Activated T-helper 17 cell treated with anti-CD3 and anti-CD28 coated beads, Interleukin-2, amount 50 U/mL, for 72 hours (primary cell): ENCODE results near the gene PIEZO2. TPM values are rescaled to one million over a fixed set of nuclear protein-coding genes. Genes with fewer than 3 reads are reported as not detected.

Experiments
- ATAC-seq: fragments of 150-1000 bp; cut with Tn5 transposase; replicated peaks from 2 replicates; pipeline ENCODE4 v1.10.0; 2021; ENCODE audit warnings: mild to moderate bottlenecking, moderate library complexity
- H3K27ac Mint-ChIP-seq: one replicate; pipeline ENCODE4 v1.8.0; 2022; ENCODE audit warnings: mixed read lengths
- H3K27me3 Mint-ChIP-seq: one replicate; pipeline ENCODE4 v1.8.0; 2022; ENCODE audit warnings: mixed read lengths
- H3K36me3 Mint-ChIP-seq: one replicate; pipeline ENCODE4 v1.8.0; 2022; ENCODE audit warnings: low read depth, mild to moderate bottlenecking, mixed read lengths
- H3K4me1 Mint-ChIP-seq: one replicate; pipeline ENCODE4 v1.8.0; 2022; ENCODE audit warnings: mixed read lengths
- H3K4me3 Mint-ChIP-seq: one replicate; pipeline ENCODE4 v1.8.0; 2022; ENCODE audit warnings: mild to moderate bottlenecking, mixed read lengths
- H3K9me3 Mint-ChIP-seq: one replicate; pipeline ENCODE4 v1.8.0; 2022; ENCODE audit warnings: mixed read lengths
- total RNA-seq, 2 donors: library from RNA; stranded (reverse); gene quantifications; one replicate each; pipeline ENCODE4 v1.2.3, GENCODE V29; 2022

Gene PIEZO2
- total RNA-seq, 2 donors from 2014 or later = not detected

DNA sequence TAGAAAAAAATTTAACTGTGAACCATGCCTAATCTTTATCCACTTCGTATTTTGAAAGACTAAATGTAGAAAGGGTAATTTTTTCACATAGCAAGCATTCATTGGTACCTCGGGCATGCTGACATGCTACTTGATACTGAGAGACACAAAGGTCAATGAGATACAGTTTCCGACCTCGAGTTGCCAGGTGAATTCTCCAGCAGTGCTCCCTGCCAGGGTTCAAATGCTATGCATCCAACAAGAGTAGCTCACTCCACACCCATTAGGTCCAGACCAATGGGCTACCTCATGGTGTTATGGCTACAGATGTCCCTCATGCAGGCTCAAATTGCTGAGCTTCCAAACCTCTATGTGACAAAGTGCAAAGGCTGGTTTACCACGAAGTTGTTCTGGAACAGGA lies 305.8 kb downstream of the PIEZO2 start:
- Mint-ChIP-seq H3K27ac (no peak overlapping the region), H3K4me3 (no peak overlapping the region), H3K27me3 (peaks cover 19% of the 10 kb centered on the region), H3K9me3 (no peaks in the 10 kb centered on the region), H3K4me1 (no peaks in the 10 kb centered on the region), H3K36me3 (no peaks in the 10 kb centered on the region)
- ATAC-seq = no peak

DNA sequence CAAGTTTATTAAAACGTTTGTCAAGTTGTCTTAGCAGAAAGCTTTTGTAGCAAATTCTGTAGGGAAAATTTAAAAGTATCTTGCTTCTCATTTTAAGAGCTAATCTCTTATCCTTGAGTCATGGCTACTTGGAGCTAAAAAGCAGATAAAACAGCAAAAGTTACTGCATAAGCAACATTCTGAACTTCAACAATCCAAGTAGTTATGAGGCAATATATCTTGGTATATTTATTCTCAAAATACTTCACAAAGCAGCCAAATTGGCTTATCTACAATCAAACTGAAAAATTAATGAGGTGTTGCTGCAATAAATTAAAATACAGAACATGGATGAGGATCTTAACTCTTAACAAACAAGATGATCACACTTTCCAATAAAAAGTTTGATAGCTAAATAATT lies 306.5 kb downstream of the PIEZO2 start:
- Mint-ChIP-seq H3K4me3 (no peak overlapping the region), H3K27ac (no peak overlapping the region), H3K4me1 (no peaks in the 10 kb centered on the region), H3K36me3 (no peaks in the 10 kb centered on the region), H3K9me3 (no peaks in the 10 kb centered on the region), H3K27me3 (peaks cover 17% of the 10 kb centered on the region)
- ATAC-seq = no peak

GRCh38 chr18:10842371-10842770 lies 307.0 kb downstream of the PIEZO2 start:
- Mint-ChIP-seq H3K9me3 (no peaks in the 10 kb centered on the region), H3K36me3 (no peaks in the 10 kb centered on the region), H3K4me1 (no peaks in the 10 kb centered on the region), H3K4me3 (no peak overlapping the region), H3K27me3 (peaks cover 18% of the 10 kb centered on the region), H3K27ac (no peak overlapping the region)
- ATAC-seq = no peak

- Mint-ChIP-seq H3K9me3 (no peaks in the 10 kb centered on the region), H3K4me1 (no peaks in the 10 kb centered on the region), H3K4me3 (no peak overlapping the region), H3K27me3 (peaks cover 18% of the 10 kb centered on the region), H3K36me3 (no peaks in the 10 kb centered on the region), H3K27ac (no peak overlapping the region)
- ATAC-seq = no peak
Measured at GRCh38 chr18:10841203-10841602, 308.2 kb downstream of the PIEZO2 start.

GRCh38 chr18:10840743-10841142 lies 308.6 kb downstream of the PIEZO2 start:
- Mint-ChIP-seq H3K27me3 (peaks cover 18% of the 10 kb centered on the region), H3K4me1 (no peaks in the 10 kb centered on the region), H3K9me3 (no peaks in the 10 kb centered on the region), H3K4me3 (no peak overlapping the region), H3K36me3 (no peaks in the 10 kb centered on the region), H3K27ac (no peak overlapping the region)
- no peak for ATAC-seq

DNA sequence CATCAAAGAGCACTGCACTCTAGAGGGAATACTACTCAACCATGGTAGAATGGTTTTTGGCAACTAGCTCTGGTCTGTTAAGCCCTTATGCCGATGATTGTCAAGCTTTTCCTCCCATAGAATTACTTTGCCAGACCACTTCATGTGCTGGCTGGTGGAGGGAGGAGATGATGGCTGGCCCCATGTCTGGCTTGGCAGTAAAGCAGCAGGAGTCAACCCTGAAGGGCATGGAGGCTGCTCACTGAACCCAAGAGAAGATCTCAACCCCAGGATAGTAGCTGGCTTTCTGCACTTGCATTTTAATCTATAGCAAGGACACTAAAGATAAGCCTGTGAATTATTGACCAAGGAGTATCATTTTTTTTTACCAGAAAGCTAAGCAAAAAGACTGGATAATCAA lies 309.9 kb downstream of the PIEZO2 start:
- H3K9me3 Mint-ChIP-seq = no peaks in the 10 kb centered on the region
- no peak overlapping the region for H3K4me3 Mint-ChIP-seq
- no peak for ATAC-seq
- no peaks in the 10 kb centered on the region for H3K36me3 Mint-ChIP-seq
- H3K27me3 Mint-ChIP-seq = peaks cover 18% of the 10 kb centered on the region
- no peaks in the 10 kb centered on the region for H3K4me1 Mint-ChIP-seq
- no peak overlapping the region for H3K27ac Mint-ChIP-seq

DNA sequence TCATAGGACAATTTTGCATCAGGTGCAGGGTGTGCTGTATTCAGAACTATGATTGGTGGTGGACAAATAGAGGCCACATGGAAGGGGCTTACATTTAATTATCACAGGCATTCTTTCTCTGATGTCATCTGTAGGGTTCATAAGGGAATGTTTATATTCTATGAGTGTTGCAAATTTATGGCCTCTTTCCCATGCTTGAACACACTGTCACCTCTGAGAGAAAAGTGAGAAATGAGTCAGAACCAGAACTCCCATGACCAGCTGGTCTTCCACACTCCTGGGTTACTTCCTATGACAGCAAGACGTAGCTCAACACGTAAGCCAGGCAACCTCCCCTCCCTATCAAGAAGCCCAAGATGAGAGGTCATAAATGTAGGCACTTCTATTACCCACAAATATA lies 310.8 kb downstream of the PIEZO2 start:
- H3K9me3 Mint-ChIP-seq = no peaks in the 10 kb centered on the region
- no peak overlapping the region for H3K27ac Mint-ChIP-seq
- no peak overlapping the region for H3K4me3 Mint-ChIP-seq
- H3K4me1 Mint-ChIP-seq = no peaks in the 10 kb centered on the region
- peaks cover 18% of the 10 kb centered on the region for H3K27me3 Mint-ChIP-seq
- ATAC-seq = no peak
- no peaks in the 10 kb centered on the region for H3K36me3 Mint-ChIP-seq

- H3K4me1 Mint-ChIP-seq = no peaks in the 10 kb centered on the region
- H3K36me3 Mint-ChIP-seq = no peaks in the 10 kb centered on the region
- peaks cover 19% of the 10 kb centered on the region for H3K27me3 Mint-ChIP-seq
- no peak for ATAC-seq
- H3K4me3 Mint-ChIP-seq = no peak overlapping the region
- H3K27ac Mint-ChIP-seq = no peak overlapping the region
- H3K9me3 Mint-ChIP-seq = no peaks in the 10 kb centered on the region
Measured at GRCh38 chr18:10834128-10834815, 315.1 kb downstream of the PIEZO2 start.

- Mint-ChIP-seq H3K4me1 (no peaks in the 10 kb centered on the region), H3K36me3 (no peaks in the 10 kb centered on the region), H3K4me3 (no peak overlapping the region), H3K27ac (no peak overlapping the region), H3K27me3 (peaks cover 17% of the 10 kb centered on the region), H3K9me3 (no peaks in the 10 kb centered on the region)
- ATAC-seq = no peak
Measured at GRCh38 chr18:10833656-10834055, 315.7 kb downstream of the PIEZO2 start.

- no peak overlapping the region for H3K4me3 Mint-ChIP-seq
- H3K27me3 Mint-ChIP-seq = peaks cover 35% of the 10 kb centered on the region
- no peak for ATAC-seq
- no peak overlapping the region for H3K27ac Mint-ChIP-seq
- H3K36me3 Mint-ChIP-seq = no peaks in the 10 kb centered on the region
- H3K4me1 Mint-ChIP-seq = no peaks in the 10 kb centered on the region
- no peaks in the 10 kb centered on the region for H3K9me3 Mint-ChIP-seq
Measured at GRCh38 chr18:10826400-10826799, 323.0 kb downstream of the PIEZO2 start.

- Mint-ChIP-seq H3K4me3 (no peak overlapping the region), H3K36me3 (no peaks in the 10 kb centered on the region), H3K27me3 (peaks cover 27% of the 10 kb centered on the region), H3K4me1 (no peaks in the 10 kb centered on the region), H3K9me3 (peaks cover 9% of the 10 kb centered on the region), H3K27ac (no peak overlapping the region)
- no peak for ATAC-seq
Measured at GRCh38 chr18:10822456-10822855, 326.9 kb downstream of the PIEZO2 start.

DNA sequence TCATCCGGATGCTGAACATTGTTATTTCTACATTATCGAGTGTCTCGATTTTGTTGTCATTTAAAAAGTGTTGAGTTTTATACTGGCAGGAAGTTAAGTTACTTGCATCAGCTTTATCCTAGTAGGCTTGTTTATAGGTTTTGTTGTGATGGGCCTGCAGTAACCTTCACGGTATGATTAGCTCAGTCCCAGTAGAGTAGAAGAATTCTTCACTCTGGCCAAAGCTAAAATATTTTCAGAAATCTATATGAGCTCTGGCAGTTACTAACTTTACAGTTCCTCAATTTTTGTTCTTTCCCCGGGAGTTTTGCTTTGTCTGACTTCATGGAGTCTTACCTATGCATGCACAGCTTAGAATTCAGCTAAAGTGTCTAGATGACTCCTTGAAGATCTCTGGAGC lies 328.7 kb downstream of the PIEZO2 start:
- H3K4me3 Mint-ChIP-seq = no peak overlapping the region
- peaks cover 9% of the 10 kb centered on the region for H3K9me3 Mint-ChIP-seq
- peaks cover 20% of the 10 kb centered on the region for H3K27me3 Mint-ChIP-seq
- ATAC-seq = no peak
- H3K27ac Mint-ChIP-seq = no peak overlapping the region
- H3K4me1 Mint-ChIP-seq = no peaks in the 10 kb centered on the region
- H3K36me3 Mint-ChIP-seq = no peaks in the 10 kb centered on the region

- H3K27me3 Mint-ChIP-seq = peaks cover 13% of the 10 kb centered on the region
- no peak overlapping the region for H3K4me3 Mint-ChIP-seq
- H3K9me3 Mint-ChIP-seq = no peaks in the 10 kb centered on the region
- no peaks in the 10 kb centered on the region for H3K4me1 Mint-ChIP-seq
- no peak for ATAC-seq
- no peaks in the 10 kb centered on the region for H3K36me3 Mint-ChIP-seq
- no peak overlapping the region for H3K27ac Mint-ChIP-seq
Measured at GRCh38 chr18:10814336-10814735, 335.0 kb downstream of the PIEZO2 start.

DNA sequence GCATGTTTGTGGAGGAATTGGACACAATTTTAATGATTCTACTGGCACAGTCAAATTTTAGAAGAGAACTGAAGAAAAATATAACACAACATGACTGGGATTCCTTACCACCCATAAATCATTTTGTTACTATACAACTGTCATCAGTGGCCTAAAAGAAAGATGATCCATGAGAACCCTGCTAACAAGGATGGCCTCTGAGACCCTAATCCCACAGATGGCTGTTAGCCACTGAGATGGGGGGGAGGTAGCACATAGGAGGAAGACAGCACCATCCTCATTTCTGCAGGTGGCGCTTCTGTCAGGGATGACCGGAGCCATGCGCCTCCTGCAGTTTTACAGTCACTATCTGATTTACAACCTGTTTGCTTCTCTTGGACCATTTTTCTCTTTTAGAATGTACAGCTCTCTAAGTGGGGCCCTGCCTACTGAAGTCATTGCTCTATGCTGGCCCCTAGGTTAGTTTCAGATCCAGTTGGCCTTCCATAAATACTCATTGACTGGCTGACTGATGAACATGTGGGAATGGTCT lies 343.7 kb downstream of the PIEZO2 start:
- Mint-ChIP-seq H3K27ac (no peak overlapping the region), H3K9me3 (no peaks in the 10 kb centered on the region), H3K4me3 (no peak overlapping the region), H3K36me3 (no peaks in the 10 kb centered on the region), H3K27me3 (no peaks in the 10 kb centered on the region), H3K4me1 (no peaks in the 10 kb centered on the region)
- no peak for ATAC-seq

- no peaks in the 10 kb centered on the region for H3K36me3 Mint-ChIP-seq
- no peaks in the 10 kb centered on the region for H3K9me3 Mint-ChIP-seq
- H3K27me3 Mint-ChIP-seq = no peaks in the 10 kb centered on the region
- no peak overlapping the region for H3K27ac Mint-ChIP-seq
- H3K4me1 Mint-ChIP-seq = no peaks in the 10 kb centered on the region
- no peak for ATAC-seq
- H3K4me3 Mint-ChIP-seq = no peak overlapping the region
Measured at GRCh38 chr18:10804126-10804525, 345.2 kb downstream of the PIEZO2 start.
